ENCODE results near the gene DEXI.

DNA sequence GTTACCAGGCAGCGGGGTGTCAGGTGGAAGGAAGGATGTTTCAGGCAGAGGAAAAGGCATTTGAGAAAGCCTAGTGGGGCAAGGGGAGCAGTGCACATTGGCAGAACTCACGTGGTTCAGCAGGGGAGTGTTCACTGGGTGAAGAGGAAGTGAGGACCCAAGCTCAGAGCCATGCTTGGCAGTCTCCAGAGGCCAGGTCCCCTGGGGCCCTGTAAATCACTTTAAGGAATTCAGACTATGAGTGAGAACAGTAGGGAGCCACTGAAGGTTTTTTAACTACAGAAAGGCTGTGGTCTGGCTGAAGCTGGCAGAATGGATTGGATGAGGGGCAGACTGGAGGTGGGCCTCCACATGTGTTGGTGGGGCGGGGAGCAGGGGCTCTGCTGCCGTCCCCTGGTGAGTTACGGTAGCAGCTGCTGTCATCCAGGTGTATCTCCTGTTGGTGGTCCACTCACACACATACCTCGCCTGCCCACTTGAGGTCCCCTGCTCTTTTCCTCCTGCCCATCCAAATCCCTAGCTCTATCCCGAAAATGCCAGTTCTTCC, 7.2 kb upstream of the DEXI start:
- TF ChIP-seq RARB (CRISPR knock-in tag; IDR thresholded peaks at IDR 0.05) (no peak), OSR1 (CRISPR knock-in tag; IDR thresholded peaks at IDR 0.05) (no peak), CSDC2 (CRISPR knock-in tag; IDR thresholded peaks at IDR 0.05) (no peak), ZFP3 (CRISPR knock-in tag; IDR thresholded peaks at IDR 0.05) (no peak), ISL1 (CRISPR knock-in tag; IDR thresholded peaks at IDR 0.05) (no peak)
- TF ChIP-seq, protein P1, sequence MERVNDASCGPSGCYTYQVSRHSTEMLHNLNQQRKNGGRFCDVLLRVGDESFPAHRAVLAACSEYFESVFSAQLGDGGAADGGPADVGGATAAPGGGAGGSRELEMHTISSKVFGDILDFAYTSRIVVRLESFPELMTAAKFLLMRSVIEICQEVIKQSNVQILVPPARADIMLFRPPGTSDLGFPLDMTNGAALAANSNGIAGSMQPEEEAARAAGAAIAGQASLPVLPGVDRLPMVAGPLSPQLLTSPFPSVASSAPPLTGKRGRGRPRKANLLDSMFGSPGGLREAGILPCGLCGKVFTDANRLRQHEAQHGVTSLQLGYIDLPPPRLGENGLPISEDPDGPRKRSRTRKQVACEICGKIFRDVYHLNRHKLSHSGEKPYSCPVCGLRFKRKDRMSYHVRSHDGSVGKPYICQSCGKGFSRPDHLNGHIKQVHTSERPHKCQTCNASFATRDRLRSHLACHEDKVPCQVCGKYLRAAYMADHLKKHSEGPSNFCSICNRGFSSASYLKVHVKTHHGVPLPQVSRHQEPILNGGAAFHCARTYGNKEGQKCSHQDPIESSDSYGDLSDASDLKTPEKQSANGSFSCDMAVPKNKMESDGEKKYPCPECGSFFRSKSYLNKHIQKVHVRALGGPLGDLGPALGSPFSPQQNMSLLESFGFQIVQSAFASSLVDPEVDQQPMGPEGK (CRISPR knock-in tag; IDR thresholded peaks at IDR 0.05; ENCODE audit: borderline replicate concordance) = no peak

All from SK-N-SH treated with all-trans-retinoic acid at 6 μM for 48 hours (cell line).